Activated CD4-positive, CD25-positive, alpha-beta regulatory T cell treated with anti-CD3 and anti-CD28 coated beads, Interleukin-2, amount 50 U/mL, for 24 hours (primary cell): Measurements from ENCODE around the gene ZFP14.
"Not testable (repeated sequence)": the region's sequence is repeated elsewhere in the genome, so short reads cannot be mapped to it uniquely, and the experiment has no call there.

ENCODE experiments used
- ATAC-seq, 2 donors: fragments of 150-1000 bp; cut with Tn5 transposase; one replicate each; pipeline ENCODE4 v1.10.0; 2021; ENCODE audit warnings: mild to moderate bottlenecking in 1 of 2, moderate library complexity in 1 of 2

The ZFP14 gene

GRCh38 chr19:36330216-36330615 is 48.8 kb downstream of the ZFP14 start:
- no peak for ATAC-seq

DNA sequence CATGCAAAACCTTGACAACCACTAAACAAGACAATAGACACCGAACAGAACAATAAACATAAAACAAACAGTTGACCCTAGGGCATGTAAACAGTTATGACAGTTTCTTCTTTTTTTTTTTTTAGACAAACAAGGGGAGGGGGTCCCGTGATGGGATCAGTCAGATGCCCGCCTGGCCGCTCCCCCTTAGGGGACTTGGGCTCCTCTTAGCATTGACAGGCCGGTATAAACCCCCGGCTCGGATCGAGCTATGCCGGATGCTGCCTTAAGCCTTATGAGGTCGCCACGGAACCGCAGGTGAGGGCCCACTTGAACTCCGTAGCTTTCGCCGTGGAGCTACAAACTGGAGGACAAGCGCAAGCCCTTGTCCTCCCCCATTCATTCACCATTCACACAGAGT is 49.5 kb downstream of the ZFP14 start:
- ATAC-seq = not testable (repeated sequence)

GRCh38 chr19:36326649-36327048 is 52.4 kb downstream of the ZFP14 start:
- not testable (repeated sequence) for ATAC-seq

DNA sequence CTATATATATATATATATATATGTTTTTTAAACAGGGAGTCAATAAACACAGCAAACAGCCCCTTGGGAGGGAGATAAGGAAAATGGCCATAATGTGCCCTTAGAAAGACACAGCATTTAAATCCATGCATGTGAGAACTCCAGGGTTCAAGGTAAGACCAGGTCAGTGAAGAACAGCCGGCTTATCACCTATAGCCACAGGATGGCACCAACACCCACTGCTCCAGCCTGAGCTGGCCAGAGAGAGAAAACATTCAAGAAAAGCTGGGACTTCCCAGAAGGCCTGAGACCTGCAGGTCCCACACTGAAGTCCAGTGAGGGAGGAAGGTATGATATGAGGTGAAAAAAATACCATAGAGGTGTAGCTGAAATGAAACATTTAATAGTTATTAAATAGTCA is 63.8 kb downstream of the ZFP14 start:
- not testable (repeated sequence) for ATAC-seq

DNA sequence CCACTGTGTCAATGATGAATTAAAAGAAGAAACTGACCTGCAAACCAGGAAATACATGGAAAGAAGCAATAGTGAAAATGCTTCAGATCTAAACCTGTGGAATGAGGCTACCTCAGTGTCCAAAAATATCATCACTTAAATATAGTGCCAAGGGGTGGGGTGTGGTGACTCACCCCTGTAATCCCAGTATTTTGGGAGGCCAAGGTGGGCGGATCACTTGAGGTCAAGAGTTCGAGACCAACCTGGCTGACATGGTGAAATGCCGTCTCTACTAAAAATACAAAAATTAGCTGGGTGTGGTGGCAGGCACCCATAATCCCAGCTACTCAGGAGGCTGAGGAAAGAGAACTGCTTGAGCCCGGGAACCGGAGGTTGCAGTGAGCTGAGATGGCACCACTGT is 64.9 kb downstream of the ZFP14 start:
- not testable (repeated sequence) for ATAC-seq

GRCh38 chr19:36311098-36311760 is 67.8 kb downstream of the ZFP14 start:
- not testable (repeated sequence) for ATAC-seq

DNA sequence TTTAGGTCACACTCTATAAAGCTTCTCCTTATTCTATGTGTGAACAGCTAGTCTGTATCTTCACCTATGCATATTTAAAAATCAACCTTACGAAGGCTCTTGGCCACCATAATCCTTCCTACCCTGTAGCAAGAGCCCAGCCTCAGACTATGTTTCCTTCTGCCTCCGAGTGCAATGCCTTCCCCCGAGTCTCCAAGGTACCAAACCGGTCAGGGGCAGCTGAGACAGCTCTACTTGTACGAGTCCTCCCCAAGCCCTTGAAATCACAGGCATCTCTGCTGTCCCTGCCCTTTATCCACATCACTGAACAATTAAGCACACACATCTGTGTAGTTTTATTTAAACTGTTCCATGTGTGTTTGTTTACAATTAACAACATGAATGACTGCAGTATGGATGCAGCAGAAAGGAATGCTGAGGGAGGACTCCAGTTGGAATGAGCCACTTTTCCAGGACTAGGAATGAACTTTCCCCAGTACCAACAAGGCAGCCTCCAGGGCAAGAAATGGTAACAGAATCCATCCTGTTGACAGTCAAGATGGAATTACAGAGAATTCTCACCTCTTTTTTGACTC is 68.5 kb downstream of the ZFP14 start:
- ATAC-seq = not testable (repeated sequence)

- not testable (repeated sequence) for ATAC-seq
Observed at GRCh38 chr19:36309759-36310158, 69.2 kb downstream of the ZFP14 start.

DNA sequence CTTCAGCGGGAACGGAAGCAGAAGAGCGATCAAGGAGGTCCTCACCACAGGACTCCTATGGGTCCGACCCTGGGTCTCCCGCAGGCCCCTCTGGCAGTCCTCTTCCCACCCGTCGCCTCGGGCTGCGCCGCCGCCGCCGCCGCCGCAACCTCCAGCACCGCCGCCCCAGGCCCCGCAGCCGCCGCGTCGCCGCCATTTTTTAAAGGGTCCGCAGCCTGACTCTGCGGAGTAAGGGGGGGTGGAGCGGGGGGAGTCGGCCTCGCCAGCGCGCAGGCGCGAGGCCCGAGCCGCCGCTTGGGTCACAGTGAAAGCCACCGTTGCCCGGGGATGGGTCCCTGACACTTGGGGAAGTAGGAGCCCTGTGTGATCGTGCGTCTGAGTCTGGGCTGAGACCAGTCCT is 69.7 kb downstream of the ZFP14 start:
- not testable (repeated sequence) for ATAC-seq

GRCh38 chr19:36292317-36292716 is 86.7 kb downstream of the ZFP14 start:
- ATAC-seq = not testable (repeated sequence)
